IMR-90 (cell line): ENCODE data around the gene TMED3. TPM values are rescaled to one million over a fixed set of nuclear protein-coding genes. Genes with fewer than 3 reads are reported as not detected.

Experiments
- ATAC-seq: fragments of 200-7000 bp; cut with Tn5 transposase; 2 replicates; pipeline ENCODE4 v1.9.1; 2020; ENCODE audit warnings: low read depth, mild to moderate bottlenecking, moderate library complexity
- BruUV-seq: library from RNA; stranded (reverse); fragments of 400-500 nt; replicated peaks from 2 replicates; lab custom pipeline; 2021; lab: Mats Ljungman, UMichigan
- CTCF ChIA-PET: fragments of 300-600 bp; formaldehyde crosslinking; extraction: SDS; loops from one replicate; lab custom pipeline; 2021; ENCODE audit warnings: antibody characterized with exemption; lab: Yijun Ruan, JAX
- POLR2A ChIA-PET: fragments of 300-600 bp; sonication (Branson Sonifier 250); formaldehyde crosslinking; loops from one replicate; lab custom pipeline; 2022; ENCODE audit warnings: antibody characterized with exemption; ENCODE audit not compliant: unreplicated experiment; lab: Charles Lee
- DNase-seq: peaks from one replicate; pipeline ENCODE4 v3.0.0; 2013
- H2AFZ ChIP-seq: replicated peaks from 2 replicates; pipeline ENCODE3; 2013; ENCODE audit warnings: low read length, mild to moderate bottlenecking; ENCODE audit not compliant: poor library complexity
- H2AK5ac ChIP-seq: 2 replicates; pipeline ENCODE4 v1.6.1; 2013; ENCODE audit warnings: low read depth, low read length, inconsistent platforms
- H2AK9ac ChIP-seq: replicated peaks from 2 replicates; pipeline ENCODE3; 2013; ENCODE audit warnings: mild to moderate bottlenecking, low read depth, low read length, moderate library complexity; ENCODE audit not compliant: poor library complexity
- H2BK120ac ChIP-seq: 2 replicates; pipeline ENCODE4 v1.6.1; 2013; ENCODE audit warnings: low read depth, low read length, inconsistent platforms
- H2BK15ac ChIP-seq: 3 replicates; pipeline ENCODE4 v1.6.1; 2013; ENCODE audit warnings: low read depth, low read length, inconsistent platforms
- H2BK20ac ChIP-seq: 2 replicates; pipeline ENCODE4 v1.6.1; 2013; ENCODE audit warnings: low read depth, mild to moderate bottlenecking, inconsistent platforms, low read length, moderate library complexity
- H2BK5ac ChIP-seq: 2 replicates; pipeline ENCODE4 v1.6.1; 2013; ENCODE audit warnings: mild to moderate bottlenecking, low read depth, low read length, inconsistent platforms; ENCODE audit not compliant: poor library complexity, severe bottlenecking
- H3K14ac ChIP-seq: replicated peaks from 2 replicates; pipeline ENCODE4 v1.6.1; 2013; ENCODE audit warnings: low read depth, low read length, inconsistent platforms
- H3K18ac ChIP-seq: 2 replicates; pipeline ENCODE4 v1.6.1; 2013; ENCODE audit warnings: low read depth, low read length, control low read depth
- H3K23ac ChIP-seq: 2 replicates; pipeline ENCODE4 v1.6.1; 2013; ENCODE audit warnings: low read depth, low read length, inconsistent platforms
- H3K27ac ChIP-seq: 2 replicates; pipeline ENCODE4 v1.5.1; 2013; ENCODE audit warnings: mild to moderate bottlenecking, control low read depth, low read length; ENCODE audit not compliant: insufficient read depth
- H3K27me3 ChIP-seq: 2 replicates; pipeline ENCODE4 v1.6.1; 2013; ENCODE audit warnings: low read length; ENCODE audit not compliant: control insufficient read depth, insufficient read depth
- H3K36me3 ChIP-seq: 2 replicates; pipeline ENCODE4 v1.6.1; 2013; ENCODE audit warnings: low read length, mixed read lengths; ENCODE audit not compliant: control insufficient read depth, insufficient read depth
- H3K4ac ChIP-seq: 2 replicates; pipeline ENCODE4 v1.6.1; 2013; ENCODE audit warnings: low read depth, low read length, inconsistent platforms
- H3K4me1 ChIP-seq: 2 replicates; pipeline ENCODE4 v1.6.1; 2013; ENCODE audit warnings: low read length, mixed read lengths; ENCODE audit not compliant: control insufficient read depth, insufficient read depth
- H3K4me2 ChIP-seq: 2 replicates; pipeline ENCODE4 v1.6.1; 2013; ENCODE audit warnings: low read depth, mild to moderate bottlenecking, control low read depth, low read length, moderate library complexity
- H3K4me3 ChIP-seq: 2 replicates; pipeline ENCODE4 v1.5.1; 2013; ENCODE audit warnings: low read depth, mild to moderate bottlenecking, control low read depth, low read length, moderate library complexity; ENCODE audit not compliant: insufficient read depth
- H3K56ac ChIP-seq: 2 replicates; pipeline ENCODE4 v1.6.1; 2013; ENCODE audit warnings: low read length, inconsistent platforms; ENCODE audit not compliant: insufficient read depth; ENCODE audit errors: extremely low read depth
- H3K79me1 ChIP-seq, 2 experiments: 2 replicates each; pipeline ENCODE4 v1.6.1; 2013; ENCODE audit warnings: low read length in 2 of 2, inconsistent platforms in 1 of 2, low read depth in 1 of 2
- H3K9ac ChIP-seq: 2 replicates; pipeline ENCODE4 v1.6.1; 2013; ENCODE audit warnings: low read depth, low read length, control low read depth
- H3K9me1 ChIP-seq: 2 replicates; pipeline ENCODE4 v1.6.1; 2013; ENCODE audit warnings: low read length, inconsistent platforms; ENCODE audit not compliant: insufficient read depth
- H3K9me3 ChIP-seq: 2 replicates; pipeline ENCODE4 v1.6.1; 2013; ENCODE audit warnings: low read length; ENCODE audit not compliant: control insufficient read depth, insufficient read depth
- H4K20me1 ChIP-seq: 2 replicates; pipeline ENCODE4 v1.6.1; 2013; ENCODE audit warnings: low read length, inconsistent platforms; ENCODE audit not compliant: insufficient read depth
- H4K5ac ChIP-seq: 2 replicates; pipeline ENCODE4 v1.6.1; 2013; ENCODE audit warnings: mild to moderate bottlenecking, low read depth, low read length, control low read depth
- H4K8ac ChIP-seq, 2 experiments: 2 replicates each; pipeline ENCODE4 v1.6.1; 2013; ENCODE audit warnings: low read depth in 2 of 2, low read length in 2 of 2, control low read depth in 1 of 2, inconsistent platforms in 1 of 2
- H4K91ac ChIP-seq: 2 replicates; pipeline ENCODE4 v1.6.1; 2013; ENCODE audit warnings: low read depth, low read length, inconsistent platforms; ENCODE audit not compliant: insufficient read depth
- BHLHE40 ChIP-seq: fragments of 150-350 bp; IDR thresholded peaks from 2 replicates; pipeline ENCODE4 v1.6.1; 2016; ENCODE audit warnings: mild to moderate bottlenecking, low read depth, low read length
- CHD1 ChIP-seq: IDR thresholded peaks from 2 replicates; pipeline ENCODE4 v1.6.1; 2012; ENCODE audit warnings: low read depth, low read length, improper control_type of control experiment
- CTCF ChIP-seq: conservative IDR thresholded peaks from 2 replicates; pipeline ENCODE4 v1.5.1; 2012; ENCODE audit warnings: mild to moderate bottlenecking, low read depth, low read length, improper control_type of control experiment
- ELK1 ChIP-seq: fragments of 150-350 bp; IDR thresholded peaks from 2 replicates; pipeline ENCODE4 v1.6.1; 2016; ENCODE audit warnings: low read depth, mild to moderate bottlenecking, low read length, moderate library complexity, borderline replicate concordance
- FOS ChIP-seq: fragments of 150-350 bp; IDR thresholded peaks from 2 replicates; pipeline ENCODE4 v1.6.1; 2016; ENCODE audit warnings: low read depth, low read length
- MAFK ChIP-seq: IDR thresholded peaks from 2 replicates; pipeline ENCODE4 v1.6.1; 2012; ENCODE audit warnings: low read depth, low read length, improper control_type of control experiment
- MAZ ChIP-seq: IDR thresholded peaks from 2 replicates; pipeline ENCODE4 v1.6.1; 2012; ENCODE audit warnings: low read depth, mild to moderate bottlenecking, low read length, improper control_type of control experiment, moderate library complexity, borderline replicate concordance
- MXI1 ChIP-seq: IDR thresholded peaks from 2 replicates; pipeline ENCODE4 v1.6.1; 2012; ENCODE audit warnings: low read depth, mild to moderate bottlenecking, low read length, moderate library complexity, borderline replicate concordance
- NFE2L2 ChIP-seq: fragments of 150-350 bp; IDR thresholded peaks from 2 replicates; pipeline ENCODE4 v1.6.1; 2016; ENCODE audit warnings: low read depth, mild to moderate bottlenecking, low read length
- POLR2A ChIP-seq: IDR thresholded peaks from 2 replicates; pipeline ENCODE4 v1.6.1; 2012; ENCODE audit warnings: mild to moderate bottlenecking, low read depth, low read length
- RAD21 ChIP-seq: IDR thresholded peaks from 2 replicates; pipeline ENCODE4 v1.6.1; 2012; ENCODE audit warnings: low read length, improper control_type of control experiment
- RCOR1 ChIP-seq: IDR thresholded peaks from 2 replicates; pipeline ENCODE4 v1.6.1; 2012; ENCODE audit warnings: mild to moderate bottlenecking, low read length, improper control_type of control experiment; ENCODE audit not compliant: insufficient replicate concordance
- RFX5 ChIP-seq: IDR thresholded peaks from 2 replicates; pipeline ENCODE4 v1.8.0; 2012; ENCODE audit warnings: low read depth, mild to moderate bottlenecking, low read length, moderate library complexity
- SMC3 ChIP-seq: fragments of 150-350 bp; IDR thresholded peaks from 2 replicates; pipeline ENCODE4 v1.6.1; 2016; ENCODE audit warnings: low read depth, mild to moderate bottlenecking, antibody characterized with exemption, low read length, moderate library complexity
- WGBS, 2 experiments: methylation state at CpG; one replicate each; pipeline versions ENCODE4 v1.1.5 to v1.1.7; 2013; ENCODE audit warnings: missing lambda C conversion rate in 2 of 2; ENCODE audit not compliant: insufficient read length in 1 of 2; ENCODE audit errors: extremely low coverage in 2 of 2; 5-methylcytosine and 5-hydroxymethylcytosine counted together
- dilution Hi-C: fragments of 300-500 bp; cut with HindIII; formaldehyde crosslinking; loops from one replicate; pipeline ENCODE4 v1.14.3; 2018; ENCODE audit warnings: low sequenced_read_pairs; ENCODE audit not compliant: unreplicated experiment
- in situ Hi-C: fragments of 300-500 bp; cut with MboI; formaldehyde crosslinking; loops from 3 replicates; pipeline ENCODE4 v1.14.3; 2019; ENCODE audit warnings: low sequenced_read_pairs, inconsistent platforms, mixed read lengths
- intact Hi-C: fragments of 100-400 bp; cut with micrococcal nuclease; formaldehyde crosslinking; loops from 2 replicates; pipeline ENCODE4 v1.10.0; 2022
- polyA plus RNA-seq, 3 experiments: library from polyadenylated mRNA; depleted of rRNA; stranded (reverse); fragments of >200 nt; gene quantifications; 2 replicates each; pipeline ENCODE4 v1.2.3, GENCODE V29; 2012; ENCODE audit warnings: low replicate concordance in 1 of 3
- total RNA-seq: library from RNA; depleted of rRNA; stranded (reverse); fragments of >200 nt; gene quantifications from 2 replicates; pipeline ENCODE4 v1.2.3, GENCODE V29; 2012

The TMED3 gene
- total and polyA plus RNA-seq, 2 of the 4 experiments (the other 2 are of a cell fraction), result 170 to 237 TPM

GRCh38 chr15:79339588-79340314 lies 28.8 kb downstream of the TMED3 start:
- intact Hi-C loops, result loop anchor here (1.0 to 2.0 kb wide), 3 partner anchors 257 to 654 kb away; no protein-coding TSS in a partner anchor
- in situ Hi-C loops, result loop anchor here (10.0 kb wide), 1 partner anchor 505 kb away; no protein-coding TSS in a partner anchor
- H2AFZ ChIP-seq, result peak overlapping the region; percentile 16
- no peak overlapping the region for H3K14ac ChIP-seq
- H4K20me1 ChIP-seq, result peaks cover 4% of the 10 kb centered on the region; the same call in 1 of the 2 replicates
- H2AK5ac ChIP-seq, result no peak overlapping the region; the same call in 1 of the 2 replicates
- no TSS peak for BruUV-seq
- H2BK120ac ChIP-seq, result no peak overlapping the region
- no peaks in the 10 kb centered on the region for H3K9me3 ChIP-seq
- H2BK20ac ChIP-seq, result no peak overlapping the region
- H3K4me2 ChIP-seq, result no peak overlapping the region
- H3K9me1 ChIP-seq, result no peaks in the 10 kb centered on the region
- no peak overlapping the region for H4K5ac ChIP-seq
- H3K4me1 ChIP-seq, result no peaks in the 10 kb centered on the region
- no peak overlapping the region for H3K4me3 ChIP-seq
- no peak overlapping the region for H4K91ac ChIP-seq
- ChIA-PET POLR2A (interaction anchor here (0.6 to 1.1 kb wide), 2 partner anchors 256 to 1620 kb away, joined by 3 read pairs; no protein-coding TSS in a partner anchor), CTCF (interaction anchor here (0.6 to 3.1 kb wide), 18 partner anchors 10 to 910 kb away, joined by 3 to 43 read pairs (median 4); partner anchors contain the start of gene TMED3)
- dilution Hi-C loops, result no loop called here
- peak; percentile 60 for DNase-seq
- H2AK9ac ChIP-seq, result no peak overlapping the region
- H3K27me3 ChIP-seq, result no peaks in the 10 kb centered on the region
- H2BK15ac ChIP-seq, result no peak overlapping the region
- H3K56ac ChIP-seq, result no peak overlapping the region
- H3K18ac ChIP-seq, result no peak overlapping the region
- no peak overlapping the region for H3K9ac ChIP-seq
- no peak overlapping the region for H2BK5ac ChIP-seq
- no peak overlapping the region for H4K8ac ChIP-seq
- H3K27ac ChIP-seq, result no peak overlapping the region
- H3K36me3 ChIP-seq, result no peaks in the 10 kb centered on the region
- ATAC-seq, result peak; percentile 93
- H3K4ac ChIP-seq, result no peak overlapping the region
- H3K23ac ChIP-seq, result no peak overlapping the region
- H3K79me1 ChIP-seq, result peaks cover 0 to 8% of the 10 kb centered on the region in 2 experiments; a peak in 1 of 4 replicates
- WGBS, 2 experiments, result 100% methylated on average over 1 of the region's 3 CpGs; no CpG with 5 or more reads in 1 of the 2 experiments
- no peak for TF ChIP-seq MAZ
- TF ChIP-seq RFX5, result no peak
- TF ChIP-seq RAD21, result peak; percentile 85
- TF ChIP-seq MXI1, result no peak
- no peak for TF ChIP-seq ELK1
- TF ChIP-seq POLR2A, result no peak
- TF ChIP-seq CHD1, result no peak
- TF ChIP-seq FOS, result no peak
- TF ChIP-seq NFE2L2, result no peak
- TF ChIP-seq MAFK, result no peak
- TF ChIP-seq CTCF, result peak; percentile 96
- TF ChIP-seq BHLHE40, result no peak
- TF ChIP-seq SMC3, result peak; percentile 74
- TF ChIP-seq RCOR1, result no peak
